ENCODE data around the gene ELF5. TPM values are rescaled to one million over a fixed set of nuclear protein-coding genes. Genes with fewer than 3 reads are reported as not detected.

The ELF5 gene
- total and polyA plus RNA-seq, 5 donors from 2014 or later: not detected

- Histone ChIP-seq H3K9me3 (ENCODE audit: control insufficient read depth in 2 of 2, low read length in 2 of 2) (no peaks in the 10 kb centered on the region), H3K4me1 (ENCODE audit: control insufficient read depth, insufficient read depth, low read length, poor library complexity, severe bottlenecking) (no peaks in the 10 kb centered on the region)
- H3K36me3 Mint-ChIP-seq: no peaks in the 10 kb centered on the region
Measured at GRCh38 chr11:34487430-34487829, 26.2 kb downstream of the ELF5 start.

DNA sequence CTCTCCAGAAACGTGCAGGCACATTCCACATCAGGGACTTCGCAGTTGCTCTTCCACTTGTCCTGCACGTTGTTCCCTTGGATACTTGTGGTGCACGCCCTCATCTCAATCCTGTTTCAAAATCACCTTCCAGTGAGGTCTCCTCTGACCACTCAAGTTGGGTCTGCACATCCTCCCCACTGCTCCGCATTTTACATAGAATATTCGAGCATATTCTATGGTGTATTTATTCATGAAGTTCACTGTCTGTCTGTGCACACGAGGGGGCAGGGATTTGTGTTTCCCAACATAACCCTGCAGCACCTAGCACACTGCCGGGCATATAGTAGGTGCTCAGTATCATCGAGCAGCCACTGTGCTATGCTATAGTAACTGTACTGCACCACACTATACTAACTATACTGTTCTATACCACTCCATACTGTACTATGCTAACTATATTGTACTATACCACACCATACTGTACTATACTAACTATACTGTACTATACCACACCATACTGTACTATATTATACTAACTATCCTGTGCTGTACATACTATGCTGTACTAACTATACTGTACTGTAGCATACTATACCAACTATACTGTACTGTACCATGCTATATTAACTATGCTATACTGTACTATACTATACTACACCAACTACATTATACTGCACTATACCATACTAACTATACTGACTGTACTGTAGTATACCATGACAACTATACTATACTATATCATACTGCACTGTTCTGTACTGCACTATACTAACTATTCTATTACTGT, 30.3 kb downstream of the ELF5 start:
- no peak for ATAC-seq (ENCODE audit: low read depth in 2 of 2)
- H3K27me3 Mint-ChIP-seq: peaks cover 11% of the 10 kb centered on the region
- Histone ChIP-seq H3K4me1 (ENCODE audit: control insufficient read depth, insufficient read depth, low read length, poor library complexity, severe bottlenecking) (no peaks in the 10 kb centered on the region), H3K27ac (ENCODE audit: insufficient read depth, low read length, poor library complexity, severe bottlenecking) (no peak overlapping the region), H3K36me3 (ENCODE audit: control insufficient read depth, insufficient read depth, low read length) (no peaks in the 10 kb centered on the region), H3K9me3 (ENCODE audit: control insufficient read depth in 2 of 2, low read length in 2 of 2) (no peaks in the 10 kb centered on the region), H3K4me3 (ENCODE audit: low read depth, low read length) (no peak overlapping the region), H3K27me3 (ENCODE audit: control insufficient read depth, insufficient read depth, low read length) (peaks cover 3% of the 10 kb centered on the region)
- H3K27ac Mint-ChIP-seq: no peak overlapping the region
- no peaks in the 10 kb centered on the region for H3K36me3 Mint-ChIP-seq
- no peaks in the 10 kb centered on the region for H3K9me3 Mint-ChIP-seq
- no peak for DNase-seq
- H3K4me3 Mint-ChIP-seq: no peak overlapping the region
- H3K4me1 Mint-ChIP-seq: no peaks in the 10 kb centered on the region

More at GRCh38 chr11:34487430-34487829, 26.2 kb downstream of the ELF5 start:
- Histone ChIP-seq H3K27ac (ENCODE audit: insufficient read depth, low read length, poor library complexity, severe bottlenecking) (no peak overlapping the region), H3K27me3 (ENCODE audit: control insufficient read depth, insufficient read depth, low read length) (peaks cover 5% of the 10 kb centered on the region), H3K36me3 (ENCODE audit: control insufficient read depth, insufficient read depth, low read length) (no peaks in the 10 kb centered on the region), H3K4me3 (ENCODE audit: low read depth, low read length) (no peak overlapping the region)
- no peak for DNase-seq
- no peak overlapping the region for H3K4me3 Mint-ChIP-seq
- no peak overlapping the region for H3K27ac Mint-ChIP-seq
- no peaks in the 10 kb centered on the region for H3K9me3 Mint-ChIP-seq
- no peaks in the 10 kb centered on the region for H3K4me1 Mint-ChIP-seq
- peaks cover 11% of the 10 kb centered on the region for H3K27me3 Mint-ChIP-seq
- ATAC-seq (ENCODE audit: low read depth in 2 of 2): no peak

- no peak for ATAC-seq (ENCODE audit: low read depth in 2 of 2)
- no peak overlapping the region for H3K4me3 Mint-ChIP-seq
- Histone ChIP-seq H3K36me3 (ENCODE audit: control insufficient read depth, insufficient read depth, low read length) (no peaks in the 10 kb centered on the region), H3K27ac (ENCODE audit: insufficient read depth, low read length, poor library complexity, severe bottlenecking) (no peak overlapping the region), H3K27me3 (ENCODE audit: control insufficient read depth, insufficient read depth, low read length) (peaks cover 3% of the 10 kb centered on the region), H3K9me3 (ENCODE audit: control insufficient read depth in 2 of 2, low read length in 2 of 2) (no peaks in the 10 kb centered on the region), H3K4me3 (ENCODE audit: low read depth, low read length) (no peak overlapping the region), H3K4me1 (ENCODE audit: control insufficient read depth, insufficient read depth, low read length, poor library complexity, severe bottlenecking) (no peaks in the 10 kb centered on the region)
- H3K4me1 Mint-ChIP-seq: no peaks in the 10 kb centered on the region
- H3K36me3 Mint-ChIP-seq: no peaks in the 10 kb centered on the region
- peaks cover 11% of the 10 kb centered on the region for H3K27me3 Mint-ChIP-seq
- no peaks in the 10 kb centered on the region for H3K9me3 Mint-ChIP-seq
- H3K27ac Mint-ChIP-seq: no peak overlapping the region
- no peak for DNase-seq
Measured at GRCh38 chr11:34481307-34481706, 32.3 kb downstream of the ELF5 start.

DNA sequence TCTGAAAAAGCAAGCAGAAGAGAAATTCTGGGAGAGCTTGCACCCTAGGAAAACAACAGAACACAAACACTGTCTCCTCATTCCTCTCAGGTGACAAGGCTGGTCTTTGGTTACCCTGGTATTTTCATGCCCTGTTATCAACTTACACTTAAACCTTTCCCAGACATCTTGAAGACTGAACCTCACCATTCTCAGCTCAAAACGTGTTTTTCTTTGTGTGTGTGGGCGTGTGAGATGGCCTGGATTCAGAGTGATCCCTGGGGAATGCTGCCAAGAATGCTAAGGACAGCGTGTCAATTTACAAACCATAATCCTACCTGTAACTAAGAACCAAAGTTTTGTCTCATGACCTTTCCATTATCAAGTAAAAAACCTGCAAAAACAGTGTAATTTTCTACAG, 33.3 kb downstream of the ELF5 start:
- Mint-ChIP-seq H3K27ac (no peak overlapping the region), H3K9me3 (no peaks in the 10 kb centered on the region), H3K4me1 (no peaks in the 10 kb centered on the region), H3K36me3 (no peaks in the 10 kb centered on the region), H3K4me3 (no peak overlapping the region), H3K27me3 (peaks cover 10% of the 10 kb centered on the region)
- Histone ChIP-seq H3K4me3 (ENCODE audit: low read depth, low read length) (no peak overlapping the region), H3K27me3 (ENCODE audit: control insufficient read depth, insufficient read depth, low read length) (peaks cover 3% of the 10 kb centered on the region), H3K36me3 (ENCODE audit: control insufficient read depth, insufficient read depth, low read length) (no peaks in the 10 kb centered on the region), H3K27ac (ENCODE audit: insufficient read depth, low read length, poor library complexity, severe bottlenecking) (no peak overlapping the region), H3K9me3 (ENCODE audit: control insufficient read depth in 2 of 2, low read length in 2 of 2) (no peaks in the 10 kb centered on the region), H3K4me1 (ENCODE audit: control insufficient read depth, insufficient read depth, low read length, poor library complexity, severe bottlenecking) (no peaks in the 10 kb centered on the region)
- ATAC-seq (ENCODE audit: low read depth in 2 of 2) (no peak), DNase-seq (no peak)

- Mint-ChIP-seq H3K27ac (no peak overlapping the region), H3K4me3 (no peak overlapping the region), H3K27me3 (peaks cover 9% of the 10 kb centered on the region), H3K4me1 (no peaks in the 10 kb centered on the region), H3K9me3 (no peaks in the 10 kb centered on the region), H3K36me3 (peaks cover 5% of the 10 kb centered on the region)
- no peak for DNase-seq
- no peaks in the 10 kb centered on the region for H3K9me3 ChIP-seq (ENCODE audit: control insufficient read depth in 2 of 2, low read length in 2 of 2)
- H3K4me3 ChIP-seq (ENCODE audit: low read depth, low read length): no peak overlapping the region
- H3K36me3 ChIP-seq (ENCODE audit: control insufficient read depth, insufficient read depth, low read length): no peaks in the 10 kb centered on the region
- no peaks in the 10 kb centered on the region for H3K4me1 ChIP-seq (ENCODE audit: control insufficient read depth, insufficient read depth, low read length, poor library complexity, severe bottlenecking)
- no peaks in the 10 kb centered on the region for H3K27me3 ChIP-seq (ENCODE audit: control insufficient read depth, insufficient read depth, low read length)
- H3K27ac ChIP-seq (ENCODE audit: insufficient read depth, low read length, poor library complexity, severe bottlenecking): no peak overlapping the region
- ATAC-seq (ENCODE audit: low read depth in 2 of 2): no peak
Measured at GRCh38 chr11:34478845-34479663, 34.5 kb downstream of the ELF5 start.

DNA sequence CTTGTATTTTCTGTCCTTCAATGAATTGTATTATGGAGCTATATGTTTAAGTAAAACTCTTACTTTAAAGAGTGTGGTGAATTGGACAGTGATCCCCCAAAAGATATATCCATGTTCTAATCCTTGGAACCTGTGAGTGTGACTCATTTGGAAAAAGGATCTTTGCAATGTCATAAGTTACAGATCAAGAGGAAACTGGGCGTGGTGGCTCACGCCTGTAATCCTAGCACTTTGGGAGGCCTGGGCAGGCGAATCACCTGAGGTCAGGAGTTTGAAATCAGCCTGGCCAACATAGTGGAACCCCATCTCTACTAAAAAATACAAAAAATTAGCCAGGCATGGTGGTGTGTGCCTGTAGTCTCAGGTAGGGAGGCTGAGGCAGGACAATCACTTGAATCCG, 36.7 kb downstream of the ELF5 start:
- no peaks in the 10 kb centered on the region for H3K9me3 ChIP-seq (ENCODE audit: control insufficient read depth in 2 of 2, low read length in 2 of 2)
- H3K36me3 ChIP-seq (ENCODE audit: control insufficient read depth, insufficient read depth, low read length): peaks cover 12% of the 10 kb centered on the region
- no peak overlapping the region for H3K27ac ChIP-seq (ENCODE audit: insufficient read depth, low read length, poor library complexity, severe bottlenecking)
- H3K4me3 ChIP-seq (ENCODE audit: low read depth, low read length): no peak overlapping the region
- Mint-ChIP-seq H3K36me3 (peaks cover 25% of the 10 kb centered on the region), H3K27ac (no peak overlapping the region), H3K4me3 (no peak overlapping the region), H3K27me3 (peaks cover 4% of the 10 kb centered on the region), H3K9me3 (no peaks in the 10 kb centered on the region), H3K4me1 (no peaks in the 10 kb centered on the region)
- H3K4me1 ChIP-seq (ENCODE audit: control insufficient read depth, insufficient read depth, low read length, poor library complexity, severe bottlenecking): no peaks in the 10 kb centered on the region
- ATAC-seq (ENCODE audit: low read depth in 2 of 2) (no peak), DNase-seq (no peak)
- no peaks in the 10 kb centered on the region for H3K27me3 ChIP-seq (ENCODE audit: control insufficient read depth, insufficient read depth, low read length)

- H3K36me3 Mint-ChIP-seq: peaks cover 36% of the 10 kb centered on the region
- H3K4me1 ChIP-seq (ENCODE audit: control insufficient read depth, insufficient read depth, low read length, poor library complexity, severe bottlenecking): no peaks in the 10 kb centered on the region
- no peak for ATAC-seq (ENCODE audit: low read depth in 2 of 2)
- H3K4me1 Mint-ChIP-seq: no peaks in the 10 kb centered on the region
- no peak overlapping the region for H3K4me3 Mint-ChIP-seq
- H3K27ac ChIP-seq (ENCODE audit: insufficient read depth, low read length, poor library complexity, severe bottlenecking): no peak overlapping the region
- no peaks in the 10 kb centered on the region for H3K9me3 Mint-ChIP-seq
- H3K4me3 ChIP-seq (ENCODE audit: low read depth, low read length): no peak overlapping the region
- H3K36me3 ChIP-seq (ENCODE audit: control insufficient read depth, insufficient read depth, low read length): peaks cover 19% of the 10 kb centered on the region
- H3K27ac Mint-ChIP-seq: no peak overlapping the region
- no peak for DNase-seq
- H3K27me3 Mint-ChIP-seq: peaks cover 4% of the 10 kb centered on the region
- H3K9me3 ChIP-seq (ENCODE audit: control insufficient read depth in 2 of 2, low read length in 2 of 2): no peaks in the 10 kb centered on the region
- no peaks in the 10 kb centered on the region for H3K27me3 ChIP-seq (ENCODE audit: control insufficient read depth, insufficient read depth, low read length)
Measured at GRCh38 chr11:34475656-34476055, 37.9 kb downstream of the ELF5 start.
